IMR-90 (cell line): ENCODE measurements around the gene ZDHHC14. TPM values are rescaled to one million over a fixed set of nuclear protein-coding genes. Genes with fewer than 3 reads are reported as not detected.
A peak's percentile ranks its signal among the peaks of the same experiment; 100 is the strongest.
"Not testable (repeated sequence)": the region's sequence is repeated elsewhere in the genome, so short reads cannot be mapped to it uniquely, and the experiment has no call there.

ENCODE experiments used
- ATAC-seq: fragments of 200-7000 bp; cut with Tn5 transposase; 2 replicates; pipeline ENCODE4 v1.9.1; 2020; ENCODE audit warnings: low read depth, mild to moderate bottlenecking, moderate library complexity
- BruUV-seq: library from RNA; stranded (reverse); fragments of 400-500 nt; replicated peaks from 2 replicates; lab custom pipeline; 2021; lab: Mats Ljungman, UMichigan
- CTCF ChIA-PET: fragments of 300-600 bp; formaldehyde crosslinking; extraction: SDS; loops from one replicate; lab custom pipeline; 2021; ENCODE audit warnings: antibody characterized with exemption; lab: Yijun Ruan, JAX
- POLR2A ChIA-PET: fragments of 300-600 bp; sonication (Branson Sonifier 250); formaldehyde crosslinking; loops from one replicate; lab custom pipeline; 2022; ENCODE audit warnings: antibody characterized with exemption; ENCODE audit not compliant: unreplicated experiment; lab: Charles Lee
- DNase-seq: peaks from one replicate; pipeline ENCODE4 v3.0.0; 2013
- H2AFZ ChIP-seq: replicated peaks from 2 replicates; pipeline ENCODE3; 2013; ENCODE audit warnings: low read length, mild to moderate bottlenecking; ENCODE audit not compliant: poor library complexity
- H2AK5ac ChIP-seq: 2 replicates; pipeline ENCODE4 v1.6.1; 2013; ENCODE audit warnings: low read depth, low read length, inconsistent platforms
- H2AK9ac ChIP-seq: replicated peaks from 2 replicates; pipeline ENCODE3; 2013; ENCODE audit warnings: mild to moderate bottlenecking, low read depth, low read length, moderate library complexity; ENCODE audit not compliant: poor library complexity
- H2BK120ac ChIP-seq: 2 replicates; pipeline ENCODE4 v1.6.1; 2013; ENCODE audit warnings: low read depth, low read length, inconsistent platforms
- H2BK15ac ChIP-seq: 3 replicates; pipeline ENCODE4 v1.6.1; 2013; ENCODE audit warnings: low read depth, low read length, inconsistent platforms
- H2BK20ac ChIP-seq: 2 replicates; pipeline ENCODE4 v1.6.1; 2013; ENCODE audit warnings: low read depth, mild to moderate bottlenecking, inconsistent platforms, low read length, moderate library complexity
- H2BK5ac ChIP-seq: 2 replicates; pipeline ENCODE4 v1.6.1; 2013; ENCODE audit warnings: mild to moderate bottlenecking, low read depth, low read length, inconsistent platforms; ENCODE audit not compliant: poor library complexity, severe bottlenecking
- H3K14ac ChIP-seq: replicated peaks from 2 replicates; pipeline ENCODE4 v1.6.1; 2013; ENCODE audit warnings: low read depth, low read length, inconsistent platforms
- H3K18ac ChIP-seq: 2 replicates; pipeline ENCODE4 v1.6.1; 2013; ENCODE audit warnings: low read depth, low read length, control low read depth
- H3K23ac ChIP-seq: 2 replicates; pipeline ENCODE4 v1.6.1; 2013; ENCODE audit warnings: low read depth, low read length, inconsistent platforms
- H3K27ac ChIP-seq: 2 replicates; pipeline ENCODE4 v1.5.1; 2013; ENCODE audit warnings: mild to moderate bottlenecking, control low read depth, low read length; ENCODE audit not compliant: insufficient read depth
- H3K27me3 ChIP-seq: 2 replicates; pipeline ENCODE4 v1.6.1; 2013; ENCODE audit warnings: low read length; ENCODE audit not compliant: control insufficient read depth, insufficient read depth
- H3K36me3 ChIP-seq: 2 replicates; pipeline ENCODE4 v1.6.1; 2013; ENCODE audit warnings: low read length, mixed read lengths; ENCODE audit not compliant: control insufficient read depth, insufficient read depth
- H3K4ac ChIP-seq: 2 replicates; pipeline ENCODE4 v1.6.1; 2013; ENCODE audit warnings: low read depth, low read length, inconsistent platforms
- H3K4me1 ChIP-seq: 2 replicates; pipeline ENCODE4 v1.6.1; 2013; ENCODE audit warnings: low read length, mixed read lengths; ENCODE audit not compliant: control insufficient read depth, insufficient read depth
- H3K4me2 ChIP-seq: 2 replicates; pipeline ENCODE4 v1.6.1; 2013; ENCODE audit warnings: low read depth, mild to moderate bottlenecking, control low read depth, low read length, moderate library complexity
- H3K4me3 ChIP-seq: 2 replicates; pipeline ENCODE4 v1.5.1; 2013; ENCODE audit warnings: low read depth, mild to moderate bottlenecking, control low read depth, low read length, moderate library complexity; ENCODE audit not compliant: insufficient read depth
- H3K56ac ChIP-seq: 2 replicates; pipeline ENCODE4 v1.6.1; 2013; ENCODE audit warnings: low read length, inconsistent platforms; ENCODE audit not compliant: insufficient read depth; ENCODE audit errors: extremely low read depth
- H3K79me1 ChIP-seq, 2 experiments: 2 replicates each; pipeline ENCODE4 v1.6.1; 2013; ENCODE audit warnings: low read length in 2 of 2, inconsistent platforms in 1 of 2, low read depth in 1 of 2
- H3K9ac ChIP-seq: 2 replicates; pipeline ENCODE4 v1.6.1; 2013; ENCODE audit warnings: low read depth, low read length, control low read depth
- H3K9me1 ChIP-seq: 2 replicates; pipeline ENCODE4 v1.6.1; 2013; ENCODE audit warnings: low read length, inconsistent platforms; ENCODE audit not compliant: insufficient read depth
- H3K9me3 ChIP-seq: 2 replicates; pipeline ENCODE4 v1.6.1; 2013; ENCODE audit warnings: low read length; ENCODE audit not compliant: control insufficient read depth, insufficient read depth
- H4K20me1 ChIP-seq: 2 replicates; pipeline ENCODE4 v1.6.1; 2013; ENCODE audit warnings: low read length, inconsistent platforms; ENCODE audit not compliant: insufficient read depth
- H4K5ac ChIP-seq: 2 replicates; pipeline ENCODE4 v1.6.1; 2013; ENCODE audit warnings: mild to moderate bottlenecking, low read depth, low read length, control low read depth
- H4K8ac ChIP-seq, 2 experiments: 2 replicates each; pipeline ENCODE4 v1.6.1; 2013; ENCODE audit warnings: low read depth in 2 of 2, low read length in 2 of 2, control low read depth in 1 of 2, inconsistent platforms in 1 of 2
- H4K91ac ChIP-seq: 2 replicates; pipeline ENCODE4 v1.6.1; 2013; ENCODE audit warnings: low read depth, low read length, inconsistent platforms; ENCODE audit not compliant: insufficient read depth
- BHLHE40 ChIP-seq: fragments of 150-350 bp; IDR thresholded peaks from 2 replicates; pipeline ENCODE4 v1.6.1; 2016; ENCODE audit warnings: mild to moderate bottlenecking, low read depth, low read length
- CHD1 ChIP-seq: IDR thresholded peaks from 2 replicates; pipeline ENCODE4 v1.6.1; 2012; ENCODE audit warnings: low read depth, low read length, improper control_type of control experiment
- MAFK ChIP-seq: IDR thresholded peaks from 2 replicates; pipeline ENCODE4 v1.6.1; 2012; ENCODE audit warnings: low read depth, low read length, improper control_type of control experiment
- RAD21 ChIP-seq: IDR thresholded peaks from 2 replicates; pipeline ENCODE4 v1.6.1; 2012; ENCODE audit warnings: low read length, improper control_type of control experiment
- RCOR1 ChIP-seq: IDR thresholded peaks from 2 replicates; pipeline ENCODE4 v1.6.1; 2012; ENCODE audit warnings: mild to moderate bottlenecking, low read length, improper control_type of control experiment; ENCODE audit not compliant: insufficient replicate concordance
- WGBS, 2 experiments: methylation state at CpG; one replicate each; pipeline versions ENCODE4 v1.1.5 to v1.1.7; 2013; ENCODE audit warnings: missing lambda C conversion rate in 2 of 2; ENCODE audit not compliant: insufficient read length in 1 of 2; ENCODE audit errors: extremely low coverage in 2 of 2; 5-methylcytosine and 5-hydroxymethylcytosine counted together
- dilution Hi-C: fragments of 300-500 bp; cut with HindIII; formaldehyde crosslinking; loops from one replicate; pipeline ENCODE4 v1.14.3; 2018; ENCODE audit warnings: low sequenced_read_pairs; ENCODE audit not compliant: unreplicated experiment
- in situ Hi-C: fragments of 300-500 bp; cut with MboI; formaldehyde crosslinking; loops from 3 replicates; pipeline ENCODE4 v1.14.3; 2019; ENCODE audit warnings: low sequenced_read_pairs, inconsistent platforms, mixed read lengths
- intact Hi-C: fragments of 100-400 bp; cut with micrococcal nuclease; formaldehyde crosslinking; loops from 2 replicates; pipeline ENCODE4 v1.10.0; 2022
- polyA plus RNA-seq, 3 experiments: library from polyadenylated mRNA; depleted of rRNA; stranded (reverse); fragments of >200 nt; gene quantifications; 2 replicates each; pipeline ENCODE4 v1.2.3, GENCODE V29; 2012; ENCODE audit warnings: low replicate concordance in 1 of 3
- total RNA-seq: library from RNA; depleted of rRNA; stranded (reverse); fragments of >200 nt; gene quantifications from 2 replicates; pipeline ENCODE4 v1.2.3, GENCODE V29; 2012

Gene ZDHHC14
- total and polyA plus RNA-seq, 2 of the 4 experiments (the other 2 are of a cell fraction): 0.90 to 2.0 TPM

GRCh38 chr6:157690441-157691210 is 309.6 kb downstream of the ZDHHC14 start:
- POLR2A ChIA-PET: no interaction called here
- no peak overlapping the region for H2AK9ac ChIP-seq

GRCh38 chr6:157691621-157692020 is 310.6 kb downstream of the ZDHHC14 start:
- dilution Hi-C loops: not testable (repeated sequence)

More at GRCh38 chr6:157690441-157691210, 309.6 kb downstream of the ZDHHC14 start:
- no peak overlapping the region for H4K91ac ChIP-seq
- H3K4me1 ChIP-seq: no peaks in the 10 kb centered on the region
- peaks cover 45% of the 10 kb centered on the region for H3K27me3 ChIP-seq
- no peaks in the 10 kb centered on the region for H3K9me1 ChIP-seq
- H4K20me1 ChIP-seq: no peaks in the 10 kb centered on the region
- H2AFZ ChIP-seq: no peak overlapping the region
- CTCF ChIA-PET: interaction anchor here (0.5 kb wide), 1 partner anchor 23 kb away, joined by 5 read pairs; no protein-coding TSS in a partner anchor
- no peak overlapping the region for H3K23ac ChIP-seq
- in situ Hi-C loops: no loop called here
- BruUV-seq: no TSS peak
- DNase-seq (no peak), ATAC-seq (no peak)
- H4K8ac ChIP-seq: no peak overlapping the region
- dilution Hi-C loops: no loop called here
- no peak overlapping the region for H3K18ac ChIP-seq
- no peak overlapping the region for H3K14ac ChIP-seq
- intact Hi-C loops: no loop called here
- H3K9me3 ChIP-seq: no peaks in the 10 kb centered on the region
- no peak overlapping the region for H3K27ac ChIP-seq
- H2BK120ac ChIP-seq: no peak overlapping the region
- H3K79me1 ChIP-seq: no peaks in the 10 kb centered on the region
- H3K9ac ChIP-seq: no peak overlapping the region
- no peak overlapping the region for H2BK5ac ChIP-seq
- H2BK20ac ChIP-seq: no peak overlapping the region
- no peak overlapping the region for H2BK15ac ChIP-seq
- WGBS, 2 experiments: 78% methylated on average over 5 of the region's 16 CpGs; no CpG with 5 or more reads in 1 of the 2 experiments
- H4K5ac ChIP-seq: no peak overlapping the region
- no peaks in the 10 kb centered on the region for H3K36me3 ChIP-seq
- H3K4me2 ChIP-seq: no peak overlapping the region
- H2AK5ac ChIP-seq: no peak overlapping the region
- TF ChIP-seq RCOR1 (no peak), CHD1 (no peak), RAD21 (no peak), MAFK (peak; percentile 61; the same call in 1 of the 2 replicates), BHLHE40 (no peak)
- H3K4me3 ChIP-seq: no peak overlapping the region
- H3K4ac ChIP-seq: no peak overlapping the region
- H3K56ac ChIP-seq: no peak overlapping the region

More at GRCh38 chr6:157691621-157692020, 310.6 kb downstream of the ZDHHC14 start:
- H3K9ac ChIP-seq, H2BK15ac ChIP-seq, H2AFZ ChIP-seq, H2BK20ac ChIP-seq, H4K91ac ChIP-seq, in situ Hi-C loops, CTCF ChIA-PET, BruUV-seq, H3K79me1 ChIP-seq, H3K36me3 ChIP-seq, H2AK5ac ChIP-seq, H3K56ac ChIP-seq, H3K14ac ChIP-seq, H3K9me3 ChIP-seq, H3K4me3 ChIP-seq, H3K9me1 ChIP-seq, H4K8ac ChIP-seq, H3K4ac ChIP-seq, DNase-seq, H3K4me2 ChIP-seq, H2BK120ac ChIP-seq, H4K5ac ChIP-seq, H3K23ac ChIP-seq, H3K4me1 ChIP-seq, H2BK5ac ChIP-seq, intact Hi-C loops, H3K27ac ChIP-seq, ATAC-seq, POLR2A ChIA-PET, H2AK9ac ChIP-seq, H3K18ac ChIP-seq, H4K20me1 ChIP-seq: not testable (repeated sequence)
- H3K27me3 ChIP-seq: peaks cover 47% of the 10 kb centered on the region
- WGBS, 2 experiments: 75% methylated on average over 6 of the region's 10 CpGs; no CpG with 5 or more reads in 1 of the 2 experiments
